ENCODE measurements around the gene IL15RA. TPM values are rescaled to one million over a fixed set of nuclear protein-coding genes. Genes with fewer than 3 reads are reported as not detected.

Gene IL15RA
- total and polyA plus RNA-seq, 2 donors (not counting 3 experiments of a cell fraction or from before 2014, with no cell fraction given), result 18.8 to 20.6 TPM

GRCh38 chr10:6009150-6009549, 31.8 kb upstream of the IL15RA start:
- Histone ChIP-seq H3K9ac (replicated peaks; ENCODE audit: extremely low read depth, insufficient read depth, low read length) (no peak overlapping the region), H3K27me3 (ENCODE audit: control insufficient read depth in 2 of 2, insufficient read depth in 2 of 2, low read length in 2 of 2) (peaks cover 2 to 5% of the 10 kb centered on the region in 2 experiments), H4K20me1 (replicated peaks; ENCODE audit: control insufficient read depth, extremely low read depth, insufficient read depth, low read length) (no peaks in the 10 kb centered on the region), H3K4me1 (ENCODE audit: control insufficient read depth, extremely low read depth, insufficient read depth, low read length) (no peaks in the 10 kb centered on the region), H3K79me2 (ENCODE audit: control insufficient read depth, insufficient read depth, low read length) (no peaks in the 10 kb centered on the region), H3K9me3 (replicated peaks; ENCODE audit: control insufficient read depth, insufficient read depth, low read length) (no peaks in the 10 kb centered on the region), H3K4me2 (ENCODE audit: insufficient read depth, low read length) (no peak overlapping the region), H3K27ac (ENCODE audit: insufficient read depth, low read depth, low read length) (no peak overlapping the region), H3K9me1 (replicated peaks; ENCODE audit: control insufficient read depth, extremely low read depth, insufficient read depth, low read length) (no peaks in the 10 kb centered on the region), H3K36me3 (ENCODE audit: control insufficient read depth in 2 of 2, extremely low read depth in 1 of 2, insufficient read depth in 2 of 2, low read length in 2 of 2) (no peaks in the 10 kb centered on the region), H2AFZ (ENCODE audit: low read depth, low read length) (no peak overlapping the region), H3K4me3 (replicated peaks in 1 of 3; ENCODE audit: insufficient read depth in 1 of 3, low read depth in 1 of 3, low read length in 3 of 3) (no peak overlapping the region)
- ChIA-PET CTCF (no interaction called here), POLR2A (no interaction called here)
- FAIRE-seq, result no peak
- no TSS peak for BruUV-seq (replicated peaks)
- dilution Hi-C loops (cut with MboI; ENCODE audit: extremely low pct_ligation_motif_present, low sequenced_read_pairs) (no loop called here), intact Hi-C loops (cut with micrococcal nuclease) (no loop called here)
- no peak for DNase-seq (ENCODE audit: low read depth, low spot score)
- TF ChIP-seq JUN (IDR thresholded peaks at IDR 0.05; ENCODE audit: borderline replicate concordance, insufficient read depth, insufficient read length, low read depth) (no peak), FOS (IDR thresholded peaks at IDR 0.05; ENCODE audit: borderline replicate concordance, insufficient read depth, low read length) (no peak), MAX (IDR thresholded peaks at IDR 0.05; ENCODE audit: insufficient read depth, insufficient read length) (no peak), POLR2AphosphoS5 (IDR thresholded peaks at IDR 0.05; ENCODE audit: insufficient read depth, low read depth, low read length) (no peak), GATA2 (IDR thresholded peaks at IDR 0.05; ENCODE audit: insufficient read depth, insufficient read length, low read depth, low read length) (no peak), MYC (IDR thresholded peaks at IDR 0.05; ENCODE audit: low read depth, low read length) (no peak), EZH2 (IDR thresholded peaks at IDR 0.05; ENCODE audit: borderline replicate concordance, low read depth, low read length, severe bottlenecking) (no peak), POLR2A (IDR thresholded peaks at IDR 0.05; ENCODE audit: low read depth, low read length) (no peak), CTCF (IDR thresholded peaks at IDR 0.05; ENCODE audit: extremely low read depth in 1 of 2, insufficient read depth in 1 of 2, low read depth in 1 of 2, low read length in 2 of 2) (no peak)

Measured in endothelial cell of umbilical vein (primary cell).